Activated T-cell treated with anti-CD3 and anti-CD28 coated beads for 4 hours (primary cell): ENCODE measurements around the gene RDH12.

ENCODE experiments used
- DNase-seq: peaks from one replicate; pipeline ENCODE4 v3.0.0-alpha.2; 2020

The RDH12 gene

GRCh38 chr14:67756496-67756895 is 54.8 kb downstream of the RDH12 start:
- no peak for DNase-seq

DNA sequence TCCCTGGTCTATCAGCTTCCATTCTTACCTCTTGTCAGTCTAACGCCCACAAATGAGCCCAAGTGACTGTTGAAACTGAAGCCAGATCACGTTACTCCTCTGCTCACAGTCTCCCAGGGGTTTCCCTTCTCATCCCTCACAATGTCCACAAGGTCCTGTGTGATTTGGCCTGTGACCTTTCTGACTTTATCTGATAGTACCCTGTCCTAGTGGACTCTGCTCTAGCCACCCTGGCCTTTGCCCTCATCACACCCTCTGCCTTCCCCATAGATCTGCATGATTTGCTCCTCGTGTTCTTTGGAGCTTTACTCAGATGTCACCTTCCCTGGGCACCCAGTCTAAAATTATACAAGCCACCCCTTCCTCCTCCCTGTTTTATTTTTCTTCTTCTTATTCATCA is 55.5 kb downstream of the RDH12 start:
- DNase-seq, result no peak

GRCh38 chr14:67759916-67760315 is 58.2 kb downstream of the RDH12 start:
- no peak for DNase-seq

DNA sequence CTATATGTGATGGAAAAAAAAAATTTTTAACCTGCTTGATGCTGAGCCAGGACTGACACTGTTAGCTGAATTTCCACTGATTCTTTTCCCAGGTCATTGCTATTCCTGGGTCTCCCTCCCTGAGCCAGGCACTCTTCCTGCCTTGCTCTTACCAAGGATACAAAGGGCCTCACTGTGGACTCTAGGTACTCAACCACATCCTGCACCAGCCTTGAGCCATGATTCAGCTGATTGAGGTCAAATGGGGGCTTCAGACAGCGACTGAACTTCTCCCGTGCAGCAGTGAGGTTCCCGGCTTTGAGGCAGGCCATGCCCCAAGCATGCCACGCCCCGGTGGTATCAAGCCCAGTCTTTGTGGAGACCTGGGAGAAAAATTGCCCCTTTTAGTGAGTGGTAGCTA is 60.4 kb downstream of the RDH12 start:
- DNase-seq, result no peak

- no peak for DNase-seq
Observed at GRCh38 chr14:67763158-67763822, 61.6 kb downstream of the RDH12 start.

DNA sequence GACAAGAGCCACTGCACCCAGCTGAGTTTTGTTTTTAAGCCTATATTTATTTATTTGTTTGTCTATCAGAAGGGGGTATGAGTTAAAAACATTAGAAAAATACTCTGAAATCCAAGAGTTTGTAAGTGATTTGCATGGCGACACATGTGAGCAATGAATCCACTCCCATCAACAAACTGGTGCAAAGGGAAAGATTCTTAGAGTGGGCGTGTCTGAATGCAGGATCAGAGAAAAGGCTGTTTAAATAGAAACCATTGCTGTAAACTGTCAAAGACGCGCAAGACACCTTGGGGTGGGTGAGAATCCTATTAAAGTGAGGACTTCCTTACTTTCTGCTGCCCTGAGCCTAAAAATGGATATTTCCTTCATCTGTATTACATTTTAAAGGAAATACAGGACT is 62.8 kb downstream of the RDH12 start:
- DNase-seq, result no peak

GRCh38 chr14:67765192-67765834 is 63.6 kb downstream of the RDH12 start:
- DNase-seq, result no peak

DNA sequence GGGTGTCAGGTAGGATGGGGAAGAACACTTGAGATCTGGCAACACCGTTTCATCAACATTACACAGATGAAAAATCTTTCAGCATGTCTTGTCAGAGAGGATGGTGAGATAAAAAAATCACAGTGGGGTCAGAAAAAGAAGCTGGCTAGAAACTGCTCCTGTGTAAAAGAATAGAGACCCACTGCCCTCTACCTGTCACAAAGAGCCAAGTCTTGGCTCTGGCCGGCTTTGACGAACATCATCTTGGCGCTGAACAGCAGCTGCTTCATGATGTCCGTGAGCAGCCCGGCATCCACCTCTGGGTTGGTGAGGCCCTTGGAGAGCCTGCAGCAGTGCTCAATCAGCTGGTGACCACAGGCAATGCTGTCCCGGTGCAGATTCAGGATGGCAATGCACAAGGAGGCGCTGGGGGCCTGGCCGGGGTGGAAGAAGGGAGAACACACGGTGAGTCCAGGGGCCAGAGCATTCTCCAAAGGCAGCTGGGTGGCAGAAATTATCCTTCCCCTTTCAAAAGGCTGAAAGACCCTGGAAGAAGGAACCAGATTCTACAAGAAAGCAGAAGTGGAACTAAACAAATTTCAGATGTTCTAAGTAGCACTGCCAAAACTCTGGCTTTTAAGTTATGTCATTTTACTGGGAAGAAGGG is 64.5 kb downstream of the RDH12 start:
- DNase-seq, result no peak

DNA sequence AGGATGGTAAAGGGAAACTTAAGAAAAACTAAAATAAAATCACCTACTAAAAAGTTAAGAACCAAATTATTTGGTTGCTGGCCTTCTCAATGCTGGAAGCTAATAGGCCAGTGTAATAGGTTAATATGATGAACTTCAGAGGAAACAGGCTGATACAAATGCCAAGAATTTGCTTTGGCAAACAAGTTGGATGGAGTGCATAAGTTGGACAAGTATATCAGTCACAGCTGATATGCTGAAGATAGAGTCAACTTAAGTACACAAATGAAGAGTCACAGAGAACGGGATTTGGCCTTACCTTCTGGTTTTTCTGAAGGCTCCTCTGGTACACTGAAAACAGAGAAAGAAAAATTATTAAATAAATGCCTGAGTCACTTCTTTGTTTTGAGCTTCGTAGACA is 66.5 kb downstream of the RDH12 start:
- no peak for DNase-seq

GRCh38 chr14:67773844-67774377 is 72.2 kb downstream of the RDH12 start:
- no peak for DNase-seq

GRCh38 chr14:67776653-67777322 is 75.1 kb downstream of the RDH12 start:
- DNase-seq, result no peak

DNA sequence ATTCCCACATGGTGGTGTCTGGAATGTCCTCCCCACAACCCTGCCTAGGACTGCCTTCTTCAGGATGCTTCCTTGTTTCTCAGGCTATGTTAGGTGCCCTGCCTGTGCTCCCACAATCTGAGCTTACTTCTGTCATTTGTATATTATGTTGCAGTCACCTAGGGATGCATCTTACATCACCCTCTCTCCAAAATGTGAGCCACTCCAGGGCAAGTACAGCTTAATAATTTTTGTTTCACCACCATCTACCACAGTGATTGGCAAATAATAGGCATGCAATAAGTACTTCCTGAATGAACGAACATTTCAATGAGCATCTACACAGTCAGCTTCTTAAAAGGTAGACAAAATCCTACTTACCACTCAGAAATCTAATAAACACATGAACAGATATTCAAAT is 77.1 kb downstream of the RDH12 start:
- DNase-seq, result no peak

GRCh38 chr14:67782090-67782489 is 80.4 kb downstream of the RDH12 start:
- DNase-seq, result no peak
